Suprapubic skin (tissue), 4 donors: ENCODE data around the gene TAF4B. TPM values are rescaled to one million over a fixed set of nuclear protein-coding genes. Genes with fewer than 3 reads are reported as not detected.
"Not testable (repeated sequence)": the region's sequence is repeated elsewhere in the genome, so short reads cannot be mapped to it uniquely, and the experiment has no call there.

ENCODE experiments used
- DNase-seq, 2 donors: peaks; one replicate each; pipeline ENCODE4 v3.0.0-alpha.2; 2019; ENCODE audit warnings: low spot score in 2 of 2
- H3K27ac ChIP-seq: fragments of 200-600 bp; sonication (generic); one replicate; pipeline ENCODE4 v1.5.1; 2019
- H3K27me3 ChIP-seq: fragments of 200-600 bp; sonication (generic); one replicate; pipeline ENCODE4 v1.5.1; 2019
- H3K36me3 ChIP-seq: fragments of 200-600 bp; sonication (generic); one replicate; pipeline ENCODE4 v1.5.1; 2019
- H3K4me1 ChIP-seq: fragments of 200-600 bp; sonication (generic); one replicate; pipeline ENCODE4 v1.5.1; 2019
- H3K4me3 ChIP-seq: fragments of 200-600 bp; sonication (generic); one replicate; pipeline ENCODE4 v1.5.1; 2019; ENCODE audit warnings: mild to moderate bottlenecking
- H3K9me3 ChIP-seq: fragments of 200-600 bp; sonication (generic); one replicate; pipeline ENCODE4 v1.5.1; 2019
- CTCF ChIP-seq, 2 donors: fragments of 200-600 bp in 1 of 2; fragments of 450-650 bp in 1 of 2; sonication (generic) in 1 of 2; IDR thresholded peaks; one replicate each; pipeline ENCODE4 v1.5.1; 2016 to 2019; ENCODE audit warnings: antibody characterized with exemption in 2 of 2, mild to moderate bottlenecking in 1 of 2, moderate library complexity in 1 of 2
- EP300 ChIP-seq: sonication (generic); formaldehyde crosslinking; IDR thresholded peaks from one replicate; pipeline ENCODE4 v1.6.1; 2017; ENCODE audit warnings: antibody characterized with exemption
- POLR2A ChIP-seq, 2 donors: fragments of 450-650 bp; IDR thresholded peaks; one replicate each; pipeline ENCODE4 v1.6.1; 2017; ENCODE audit warnings: antibody characterized with exemption in 2 of 2, mild to moderate bottlenecking in 2 of 2, moderate library complexity in 2 of 2
- POLR2AphosphoS5 ChIP-seq, 3 donors: sonication (generic); formaldehyde crosslinking; IDR thresholded peaks; one replicate each; pipeline ENCODE4 v1.6.1; 2017; ENCODE audit warnings: antibody characterized with exemption in 3 of 3
- WGBS: methylation state at CpG from one replicate; pipeline ENCODE4 v1.1.5; 2018; 5-methylcytosine and 5-hydroxymethylcytosine counted together
- total RNA-seq, 4 donors: library from RNA; depleted of rRNA; stranded (reverse); fragments of >200 nt; gene quantifications; one replicate each; pipeline ENCODE4 v1.1.0, GENCODE V29; 2016

The TAF4B gene
- total RNA-seq, 4 donors from 2014 or later, result 21.9 to 28.4 (median 23.4) TPM

- no peaks in the 10 kb centered on the region for H3K36me3 ChIP-seq
- 63% methylated on average over 8 of the region's 8 CpGs for WGBS
- TF ChIP-seq CTCF (IDR thresholded peaks at IDR 0.05) (no peak), EP300 (no peak), POLR2A (IDR thresholded peaks at IDR 0.05) (no peak), POLR2AphosphoS5 (IDR thresholded peaks at IDR 0.05) (no peak)
- no peak overlapping the region for H3K4me3 ChIP-seq
- no peak overlapping the region for H3K27ac ChIP-seq
- DNase-seq, result no peak
- no peaks in the 10 kb centered on the region for H3K9me3 ChIP-seq
- peaks cover 18% of the 10 kb centered on the region for H3K4me1 ChIP-seq
- no peaks in the 10 kb centered on the region for H3K27me3 ChIP-seq
These were observed 209.3 kb downstream of the TAF4B start for GRCh38 chr18:26435415-26436095.

- no peak for DNase-seq
- H3K27ac ChIP-seq, result no peak overlapping the region
These were observed 210.2 kb downstream of the TAF4B start for GRCh38 chr18:26436176-26437051.

GRCh38 chr18:26437634-26438033 is 211.4 kb downstream of the TAF4B start:
- peaks cover 33% of the 10 kb centered on the region for H3K4me1 ChIP-seq
- DNase-seq, H3K27me3 ChIP-seq, H3K36me3 ChIP-seq, H3K9me3 ChIP-seq, H3K27ac ChIP-seq, H3K4me3 ChIP-seq: not testable (repeated sequence)
- 61% methylated on average over 3 of the region's 3 CpGs for WGBS

More at GRCh38 chr18:26436176-26437051, 210.2 kb downstream of the TAF4B start:
- Histone ChIP-seq H3K4me3 (no peak overlapping the region), H3K4me1 (peaks cover 23% of the 10 kb centered on the region), H3K9me3 (no peaks in the 10 kb centered on the region), H3K27me3 (no peaks in the 10 kb centered on the region), H3K36me3 (no peaks in the 10 kb centered on the region)
- TF ChIP-seq CTCF (IDR thresholded peaks at IDR 0.05) (no peak), POLR2AphosphoS5 (IDR thresholded peaks at IDR 0.05) (no peak), POLR2A (IDR thresholded peaks at IDR 0.05) (no peak), EP300 (no peak)
- WGBS, result 77% methylated on average over 11 of the region's 11 CpGs

- Histone ChIP-seq H3K27me3 (no peaks in the 10 kb centered on the region), H3K27ac (no peak overlapping the region), H3K9me3 (no peaks in the 10 kb centered on the region), H3K4me1 (peaks cover 33% of the 10 kb centered on the region), H3K4me3 (no peak overlapping the region), H3K36me3 (no peaks in the 10 kb centered on the region)
- DNase-seq, result no peak
- TF ChIP-seq POLR2A (IDR thresholded peaks at IDR 0.05), result no peak
- TF ChIP-seq EP300, result no peak
- no peak for TF ChIP-seq CTCF (IDR thresholded peaks at IDR 0.05)
- TF ChIP-seq POLR2AphosphoS5 (IDR thresholded peaks at IDR 0.05), result no peak
- WGBS, result 87% methylated on average over 5 of the region's 5 CpGs
These were observed 212.7 kb downstream of the TAF4B start for GRCh38 chr18:26438980-26439379.

- Histone ChIP-seq H3K4me3 (no peak overlapping the region), H3K36me3 (no peaks in the 10 kb centered on the region), H3K27me3 (no peaks in the 10 kb centered on the region), H3K9me3 (no peaks in the 10 kb centered on the region), H3K4me1 (peaks cover 33% of the 10 kb centered on the region), H3K27ac (peak overlapping the region; percentile 68)
- no peak for TF ChIP-seq CTCF (IDR thresholded peaks at IDR 0.05)
- no peak for TF ChIP-seq EP300
- TF ChIP-seq POLR2AphosphoS5 (IDR thresholded peaks at IDR 0.05), result no peak
- no peak for TF ChIP-seq POLR2A (IDR thresholded peaks at IDR 0.05)
- 94% methylated on average over 4 of the region's 4 CpGs for WGBS
- no peak for DNase-seq
These were observed 213.3 kb downstream of the TAF4B start for GRCh38 chr18:26439537-26439936.
